Progenitor cell of endocrine pancreas (in vitro differentiated cells): ENCODE data around the gene NFU1. TPM values are rescaled to one million over a fixed set of nuclear protein-coding genes. Genes with fewer than 3 reads are reported as not detected.
A peak's percentile ranks its signal among the peaks of the same experiment; 100 is the strongest.
"Not testable (repeated sequence)": the region's sequence is repeated elsewhere in the genome, so short reads cannot be mapped to it uniquely, and the experiment has no call there.

Experiments used
- DNase-seq: peaks from one replicate; pipeline ENCODE4 v3.0.0; 2021; ENCODE audit warnings: low spot score; ENCODE audit not compliant: unreplicated experiment
- H3K27ac Mint-ChIP-seq: 2 replicates; pipeline ENCODE4 v1.8.0; 2021; ENCODE audit warnings: mild to moderate bottlenecking, moderate library complexity, mixed read lengths
- H3K27me3 Mint-ChIP-seq: 2 replicates; pipeline ENCODE4 v1.8.0; 2021; ENCODE audit warnings: mixed read lengths
- H3K36me3 Mint-ChIP-seq: 2 replicates; pipeline ENCODE4 v1.8.0; 2022; ENCODE audit warnings: mixed read lengths; ENCODE audit not compliant: insufficient read depth
- H3K4me1 Mint-ChIP-seq: 2 replicates; pipeline ENCODE4 v1.8.0; 2021; ENCODE audit warnings: low read depth, mixed read lengths
- H3K4me3 Mint-ChIP-seq: 2 replicates; pipeline ENCODE4 v1.8.0; 2021; ENCODE audit warnings: low read depth, mild to moderate bottlenecking, moderate library complexity, mixed read lengths
- H3K9me3 Mint-ChIP-seq: 2 replicates; pipeline ENCODE4 v1.8.0; 2021; ENCODE audit warnings: low read depth, mixed read lengths
- CTCF ChIP-seq: fragments of 200-600 bp; sonication (generic); IDR thresholded peaks from one replicate; pipeline ENCODE4 v1.5.0; 2021; ENCODE audit warnings: antibody characterized with exemption, mild to moderate bottlenecking; ENCODE audit not compliant: unreplicated experiment
- total RNA-seq: library from RNA; stranded (reverse); gene quantifications from 2 replicates; pipeline ENCODE4 v1.2.1, GENCODE V29; 2021

The NFU1 gene
- total RNA-seq, 1 donor from 2014 or later: 44.1 TPM

- H3K27me3 Mint-ChIP-seq: peaks cover 37% of the 10 kb centered on the region
- TF ChIP-seq CTCF: no peak
- H3K27ac Mint-ChIP-seq: no peak overlapping the region
These were observed 15.5 kb upstream of the NFU1 start for GRCh38 chr2:69452687-69453086.

GRCh38 chr2:69450735-69451416 is 13.6 kb upstream of the NFU1 start:
- Mint-ChIP-seq H3K27ac (no peak overlapping the region), H3K9me3 (peaks cover 3% of the 10 kb centered on the region), H3K36me3 (peaks cover 2% of the 10 kb centered on the region), H3K4me3 (no peak overlapping the region), H3K4me1 (peaks cover 23% of the 10 kb centered on the region), H3K27me3 (peaks cover 32% of the 10 kb centered on the region)
- no peak for DNase-seq
- TF ChIP-seq CTCF: no peak

More at GRCh38 chr2:69452687-69453086, 15.5 kb upstream of the NFU1 start:
- peaks cover 2% of the 10 kb centered on the region for H3K36me3 Mint-ChIP-seq
- DNase-seq: no peak
- H3K9me3 Mint-ChIP-seq: peaks cover 2% of the 10 kb centered on the region
- peaks cover 23% of the 10 kb centered on the region for H3K4me1 Mint-ChIP-seq
- H3K4me3 Mint-ChIP-seq: no peak overlapping the region

GRCh38 chr2:69449906-69450305 is 12.7 kb upstream of the NFU1 start:
- Mint-ChIP-seq H3K4me1 (peaks cover 23% of the 10 kb centered on the region), H3K4me3 (no peak overlapping the region), H3K27me3 (peaks cover 28% of the 10 kb centered on the region), H3K9me3 (peaks cover 3% of the 10 kb centered on the region), H3K27ac (no peak overlapping the region), H3K36me3 (peaks cover 2% of the 10 kb centered on the region)
- no peak for DNase-seq
- no peak for TF ChIP-seq CTCF

- H3K4me1 Mint-ChIP-seq, H3K36me3 Mint-ChIP-seq, H3K27ac Mint-ChIP-seq, H3K4me3 Mint-ChIP-seq, H3K27me3 Mint-ChIP-seq, H3K9me3 Mint-ChIP-seq, DNase-seq: not testable (repeated sequence)
These were observed 6.4 kb upstream of the NFU1 start for GRCh38 chr2:69443673-69444072.

GRCh38 chr2:69439499-69439898 is 2.3 kb upstream of the NFU1 start:
- not testable (repeated sequence) for DNase-seq, H3K36me3 Mint-ChIP-seq, H3K4me3 Mint-ChIP-seq, H3K27ac Mint-ChIP-seq, H3K9me3 Mint-ChIP-seq, H3K27me3 Mint-ChIP-seq
- peaks cover 17% of the 10 kb centered on the region for H3K4me1 Mint-ChIP-seq

- no peaks in the 10 kb centered on the region for H3K9me3 Mint-ChIP-seq
- H3K4me3 Mint-ChIP-seq: no peak overlapping the region
- peaks cover 17% of the 10 kb centered on the region for H3K4me1 Mint-ChIP-seq
- TF ChIP-seq CTCF: no peak
- peak overlapping the region; percentile 52 for H3K27ac Mint-ChIP-seq
- no peak for DNase-seq
- H3K36me3 Mint-ChIP-seq: peaks cover 2% of the 10 kb centered on the region
- H3K27me3 Mint-ChIP-seq: no peaks in the 10 kb centered on the region
These were observed 1.3 kb upstream of the NFU1 start for GRCh38 chr2:69438580-69438979.
